Glomerular visceral epithelial cell (primary cell): ENCODE data around the gene KIAA1755.

ENCODE experiments used
- DNase-seq: peaks from one replicate; pipeline ENCODE4 v3.0.0-alpha.2; 2016; ENCODE audit errors: extremely low spot score

Gene KIAA1755

DNA sequence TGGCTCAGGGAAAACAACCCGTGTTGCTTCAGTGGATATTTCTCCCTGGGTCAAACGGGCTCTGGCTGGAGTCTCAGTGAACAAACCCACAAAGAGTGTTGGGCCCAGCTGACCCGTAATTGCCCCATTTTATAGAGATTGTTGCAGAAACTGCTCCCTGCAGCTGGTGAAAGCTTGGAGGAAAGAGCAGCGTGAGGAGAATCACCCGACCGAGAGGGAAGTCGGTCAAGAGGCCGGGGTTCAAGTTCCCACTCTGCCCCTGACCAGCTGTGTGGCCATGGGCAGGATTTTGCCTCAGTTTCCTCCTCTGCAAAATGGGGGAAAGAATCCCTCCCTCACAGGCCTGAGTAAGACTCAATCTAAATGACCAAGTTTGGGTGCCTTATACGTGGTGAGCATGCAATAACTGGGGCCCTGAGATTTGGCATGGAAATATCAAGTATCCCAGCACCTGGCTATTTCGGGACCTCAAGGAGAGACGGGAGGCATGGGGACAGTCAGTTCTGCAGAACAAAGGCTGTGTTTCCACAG is 93.8 kb downstream of the KIAA1755 start:
- DNase-seq = no peak

DNA sequence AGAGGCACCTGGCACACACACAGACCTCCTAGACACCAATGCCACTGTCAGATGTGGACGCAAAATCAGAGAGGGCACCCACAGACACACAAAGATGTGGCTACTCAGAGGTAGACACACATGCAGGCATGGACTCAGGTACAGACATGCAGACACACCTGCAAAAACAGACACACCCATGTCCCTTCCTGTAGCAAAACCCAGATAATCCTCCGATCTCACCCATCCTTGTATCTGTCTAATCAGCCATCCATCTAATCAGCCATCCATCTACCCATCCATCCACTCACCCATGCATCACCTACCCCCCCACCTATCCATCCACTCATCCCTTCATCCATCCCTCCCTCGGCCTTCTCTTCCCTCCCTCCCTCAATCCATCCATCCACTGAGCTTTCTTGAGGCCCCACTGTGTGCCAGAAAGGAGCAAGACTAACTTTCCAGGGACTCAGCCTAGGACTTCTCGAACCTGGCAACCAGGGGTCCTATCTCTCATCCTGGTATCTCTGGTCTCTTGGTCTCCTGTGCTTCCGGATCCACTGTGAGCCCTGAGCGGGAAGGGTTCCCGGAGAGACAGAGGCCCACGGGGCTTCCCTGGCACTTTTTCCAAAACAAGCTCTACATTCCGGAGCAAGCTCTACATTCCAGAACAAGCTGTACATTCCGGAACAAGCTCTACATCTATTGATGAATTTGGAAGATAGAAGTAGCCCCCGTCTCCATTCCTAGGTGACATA is 94.4 kb downstream of the KIAA1755 start:
- DNase-seq = no peak

GRCh38 chr20:38165089-38165965 is 95.2 kb downstream of the KIAA1755 start, which contains the start of gene TGM2:
TSS of gene TGM2 (minus strand) at chr20:38165270. CDS start at chr20:38165198, 72 bp downstream.
- peak; percentile 90 for DNase-seq

DNA sequence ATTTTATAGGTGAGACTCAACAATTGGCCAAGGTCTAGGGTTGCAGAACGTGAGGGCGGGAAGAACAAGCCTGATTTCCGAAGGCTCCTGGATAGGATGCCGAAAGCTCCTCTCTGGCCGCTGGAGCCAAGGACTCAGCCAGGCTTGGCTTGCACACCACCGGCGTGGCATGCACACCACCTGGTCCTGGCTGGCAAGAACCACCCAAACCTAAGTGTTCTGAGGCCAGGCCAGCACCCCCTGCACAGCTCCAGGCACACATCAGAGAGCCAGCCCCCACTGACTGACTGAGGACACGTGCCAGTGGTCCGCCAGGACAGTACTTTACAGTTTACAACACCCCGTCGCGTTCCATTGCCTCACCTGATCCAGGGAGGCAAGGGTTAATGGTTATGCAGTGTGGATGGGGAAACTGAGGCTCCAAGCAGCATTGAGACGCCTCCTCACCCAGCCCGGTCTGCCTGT is 95.9 kb downstream of the KIAA1755 start:
- DNase-seq = no peak

- no peak for DNase-seq
These were observed 96.5 kb downstream of the KIAA1755 start for GRCh38 chr20:38164069-38164468.

GRCh38 chr20:38162878-38163875 is 97.4 kb downstream of the KIAA1755 start:
- no peak for DNase-seq

DNA sequence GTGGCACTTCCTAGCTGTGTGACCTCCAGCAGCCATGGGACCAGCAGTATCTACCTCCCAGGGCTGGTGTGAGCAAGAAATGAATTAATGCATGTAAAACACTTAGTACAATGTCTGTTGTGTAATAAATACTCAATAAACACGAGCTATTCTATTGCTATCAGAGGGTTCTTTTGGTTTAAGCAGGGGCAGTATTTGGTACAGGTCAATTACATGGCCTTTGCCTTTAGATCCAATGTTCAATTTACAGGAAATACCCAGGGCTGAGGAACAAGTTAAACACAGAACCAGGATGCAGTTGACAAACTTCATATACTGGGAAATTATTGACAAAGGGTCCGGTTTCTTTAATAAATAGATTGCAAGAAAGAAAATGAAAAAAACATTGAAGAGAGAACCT is 98.4 kb downstream of the KIAA1755 start:
- no peak for DNase-seq

DNA sequence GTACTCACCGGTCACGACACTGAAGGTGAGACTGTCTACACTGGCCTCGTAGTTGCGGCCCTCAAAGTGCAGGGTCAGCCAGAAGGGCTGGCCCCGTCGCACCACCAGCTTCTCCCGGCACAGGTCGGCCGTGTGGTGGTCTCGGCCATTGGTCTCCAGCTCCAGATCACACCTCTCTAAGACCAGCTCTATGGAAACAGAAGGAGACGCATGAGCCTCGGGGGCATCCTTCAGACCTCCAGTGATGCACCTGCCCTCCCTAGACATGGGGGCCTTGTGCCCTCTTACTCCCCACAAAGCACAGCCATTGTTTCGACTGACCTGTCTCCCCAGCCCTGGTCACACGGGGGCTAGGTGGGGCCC is 99.1 kb downstream of the KIAA1755 start:
- DNase-seq = no peak
